GM10266 (cell line): ENCODE measurements around the gene NECTIN1.

Experiments
- DNase-seq: peaks from one replicate; pipeline ENCODE4 v3.0.0; 2012; ENCODE audit errors: extremely low spot score
- TF ChIP-seq, protein P1 (sequence below): IDR thresholded peaks from 2 replicates; pipeline ENCODE4 v1.5.1; 2012; ENCODE audit warnings: mild to moderate bottlenecking, low read depth; ENCODE audit not compliant: control insufficient read depth, insufficient read depth; ENCODE audit errors: missing control alignments

The NECTIN1 gene

DNA sequence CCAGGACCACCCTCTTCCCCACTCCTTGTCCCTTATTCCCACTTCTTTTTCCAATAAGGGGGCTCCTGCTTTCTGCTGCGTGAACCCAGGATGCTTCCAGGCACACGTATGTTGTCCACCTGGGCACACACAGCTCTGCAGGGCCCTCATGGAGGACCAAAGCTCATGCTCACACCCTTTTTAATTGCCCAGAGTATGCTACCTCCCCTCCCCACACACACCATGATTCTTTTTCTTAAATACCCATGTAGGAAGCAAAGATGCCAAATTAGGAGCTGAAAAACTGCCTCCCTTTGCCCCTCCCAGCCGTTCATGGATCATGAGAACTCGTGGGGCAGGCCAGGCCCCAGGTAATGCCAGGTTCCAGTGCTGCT is 5.1 kb downstream of the NECTIN1 start:
- TF ChIP-seq, protein P1, sequence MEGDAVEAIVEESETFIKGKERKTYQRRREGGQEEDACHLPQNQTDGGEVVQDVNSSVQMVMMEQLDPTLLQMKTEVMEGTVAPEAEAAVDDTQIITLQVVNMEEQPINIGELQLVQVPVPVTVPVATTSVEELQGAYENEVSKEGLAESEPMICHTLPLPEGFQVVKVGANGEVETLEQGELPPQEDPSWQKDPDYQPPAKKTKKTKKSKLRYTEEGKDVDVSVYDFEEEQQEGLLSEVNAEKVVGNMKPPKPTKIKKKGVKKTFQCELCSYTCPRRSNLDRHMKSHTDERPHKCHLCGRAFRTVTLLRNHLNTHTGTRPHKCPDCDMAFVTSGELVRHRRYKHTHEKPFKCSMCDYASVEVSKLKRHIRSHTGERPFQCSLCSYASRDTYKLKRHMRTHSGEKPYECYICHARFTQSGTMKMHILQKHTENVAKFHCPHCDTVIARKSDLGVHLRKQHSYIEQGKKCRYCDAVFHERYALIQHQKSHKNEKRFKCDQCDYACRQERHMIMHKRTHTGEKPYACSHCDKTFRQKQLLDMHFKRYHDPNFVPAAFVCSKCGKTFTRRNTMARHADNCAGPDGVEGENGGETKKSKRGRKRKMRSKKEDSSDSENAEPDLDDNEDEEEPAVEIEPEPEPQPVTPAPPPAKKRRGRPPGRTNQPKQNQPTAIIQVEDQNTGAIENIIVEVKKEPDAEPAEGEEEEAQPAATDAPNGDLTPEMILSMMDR: no peak
- DNase-seq: no peak

DNA sequence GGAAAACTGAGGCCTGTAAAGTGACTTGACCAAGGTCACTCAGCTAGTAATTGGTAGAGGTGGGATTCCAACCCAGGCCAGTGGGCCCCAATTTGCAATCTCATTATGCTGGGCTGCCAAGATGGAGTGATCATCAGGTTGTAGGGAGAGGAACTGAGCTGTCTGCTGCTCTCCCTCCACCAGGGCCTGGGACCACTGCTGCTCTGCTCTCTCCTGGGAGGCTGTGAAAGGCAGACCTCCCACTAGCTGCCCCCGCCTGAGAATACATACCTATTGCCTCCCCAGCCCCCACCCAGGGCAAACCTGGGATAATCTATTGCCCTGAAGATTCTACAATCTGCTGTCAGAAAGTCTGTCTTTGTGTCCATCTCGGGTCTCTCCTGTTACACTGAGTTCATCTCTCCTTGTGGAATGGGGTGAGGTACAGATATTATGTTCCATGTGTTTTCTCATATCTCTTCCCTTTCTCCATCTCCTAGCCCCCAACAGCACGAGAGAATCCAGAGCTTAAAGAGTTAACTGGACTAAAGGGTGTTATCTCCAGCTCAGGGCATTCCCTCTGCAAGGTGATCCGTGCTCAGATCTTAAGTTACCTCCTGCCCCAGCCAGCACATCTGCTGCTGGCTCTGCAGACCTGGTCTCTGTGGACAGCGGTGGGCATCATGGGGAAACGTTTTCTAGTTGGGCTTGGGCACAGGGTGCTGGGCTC is 5.6 kb downstream of the NECTIN1 start:
- TF ChIP-seq, protein P1: no peak
- DNase-seq: no peak

DNA sequence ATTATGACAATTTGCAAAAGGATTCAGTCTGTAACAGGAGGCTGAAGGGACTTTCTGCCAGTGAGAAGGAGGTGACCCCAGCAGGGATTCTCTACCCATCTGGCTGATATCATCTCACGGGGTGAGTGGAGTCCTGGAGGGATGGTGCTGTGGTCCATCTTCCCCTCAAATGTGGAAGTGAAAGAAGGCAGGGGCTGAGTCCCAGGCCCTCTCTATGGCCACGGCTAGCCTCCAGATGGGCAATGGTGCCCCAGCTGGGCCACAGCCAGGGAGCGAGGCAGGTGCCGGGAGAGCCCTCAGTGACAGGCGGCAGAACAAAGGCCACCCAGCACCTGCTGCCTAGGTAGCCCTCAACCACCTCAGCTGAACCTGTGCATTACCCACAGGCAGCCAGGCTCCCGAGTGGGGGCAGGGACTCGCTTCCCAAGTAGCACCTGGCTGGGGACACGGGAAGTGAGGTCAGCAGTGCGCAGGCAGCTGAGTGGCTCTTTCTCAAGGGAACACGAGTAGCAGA is 6.7 kb downstream of the NECTIN1 start:
- DNase-seq: peak; percentile 57
- TF ChIP-seq, protein P1: no peak

DNA sequence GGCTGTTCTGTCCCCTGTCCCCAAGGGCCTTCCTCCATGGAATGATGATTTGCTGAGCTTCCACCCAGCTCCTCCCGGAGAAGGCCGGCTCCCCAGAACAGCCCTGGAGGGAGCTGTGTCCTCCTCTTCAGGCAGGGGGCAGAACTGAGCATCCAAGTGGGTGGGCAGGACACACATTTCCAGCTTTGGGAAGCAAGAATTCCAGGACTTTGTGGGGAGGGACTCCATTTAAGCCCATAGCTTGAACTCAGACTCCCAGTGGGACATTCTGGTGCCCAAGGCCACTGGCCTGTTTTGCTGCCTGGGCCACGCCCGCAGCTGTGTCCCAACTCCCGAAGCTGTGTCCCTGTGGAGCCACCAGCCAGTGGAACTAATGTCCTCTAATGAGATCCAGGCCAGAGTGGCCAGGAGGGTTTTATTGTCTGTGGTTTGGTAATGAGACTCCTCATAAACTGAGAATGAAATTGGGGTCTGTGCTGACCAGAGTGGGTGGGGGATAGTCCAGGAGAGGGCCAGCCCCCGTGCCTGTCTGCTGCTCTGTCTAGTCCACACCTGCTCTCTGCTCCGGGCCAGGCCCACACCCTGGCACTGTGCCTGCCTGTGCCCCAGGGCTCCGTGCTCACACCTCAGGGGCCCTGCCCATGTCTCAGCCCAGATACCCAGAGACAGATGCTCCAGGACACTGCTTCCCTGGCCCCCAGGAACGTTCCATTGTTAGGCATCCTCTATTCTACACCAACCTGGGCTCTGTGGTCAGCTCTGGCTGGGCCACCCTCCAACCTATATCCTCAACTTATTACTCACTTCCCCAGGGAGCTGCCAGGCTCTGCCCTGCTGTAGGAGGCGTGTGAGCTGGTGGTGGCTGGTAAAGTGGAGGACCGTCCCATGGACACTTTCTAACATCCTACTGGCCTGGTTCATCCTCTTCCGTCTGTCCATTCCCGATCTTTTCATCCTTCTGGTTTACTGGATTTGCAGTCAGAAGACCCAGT is 7.6 kb downstream of the NECTIN1 start:
- TF ChIP-seq, protein P1: peak; percentile 18
- DNase-seq: no peak

DNA sequence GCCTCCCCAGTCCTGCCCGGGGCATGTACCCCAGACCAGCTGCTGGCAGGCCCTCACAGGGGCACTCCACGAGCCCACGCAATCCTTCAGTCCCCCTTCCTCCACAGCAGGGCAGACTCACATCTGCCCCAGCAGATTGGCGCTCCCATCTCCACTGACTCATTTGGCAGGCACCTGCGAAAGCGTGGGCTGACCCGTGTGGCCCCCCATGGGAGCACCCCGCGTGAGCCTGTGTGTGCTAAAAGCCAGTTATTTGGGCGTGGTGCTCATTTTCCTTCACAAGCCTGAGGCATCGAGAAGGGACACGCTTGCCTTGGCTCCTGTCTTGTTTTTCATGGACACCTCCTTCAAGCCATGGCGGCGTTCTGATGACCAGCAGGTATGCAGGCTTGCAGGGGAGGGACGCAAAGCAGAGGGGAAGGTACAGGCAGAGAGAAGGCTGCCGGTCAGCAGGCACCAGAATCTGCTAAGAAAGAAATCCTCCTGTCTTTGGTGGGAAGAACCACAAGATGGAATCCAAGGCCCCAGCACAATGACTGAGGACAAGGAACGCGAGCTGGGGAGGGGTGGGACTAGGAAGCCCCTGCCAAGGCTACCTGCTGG is 8.6 kb downstream of the NECTIN1 start:
- TF ChIP-seq, protein P1: no peak
- DNase-seq: no peak

DNA sequence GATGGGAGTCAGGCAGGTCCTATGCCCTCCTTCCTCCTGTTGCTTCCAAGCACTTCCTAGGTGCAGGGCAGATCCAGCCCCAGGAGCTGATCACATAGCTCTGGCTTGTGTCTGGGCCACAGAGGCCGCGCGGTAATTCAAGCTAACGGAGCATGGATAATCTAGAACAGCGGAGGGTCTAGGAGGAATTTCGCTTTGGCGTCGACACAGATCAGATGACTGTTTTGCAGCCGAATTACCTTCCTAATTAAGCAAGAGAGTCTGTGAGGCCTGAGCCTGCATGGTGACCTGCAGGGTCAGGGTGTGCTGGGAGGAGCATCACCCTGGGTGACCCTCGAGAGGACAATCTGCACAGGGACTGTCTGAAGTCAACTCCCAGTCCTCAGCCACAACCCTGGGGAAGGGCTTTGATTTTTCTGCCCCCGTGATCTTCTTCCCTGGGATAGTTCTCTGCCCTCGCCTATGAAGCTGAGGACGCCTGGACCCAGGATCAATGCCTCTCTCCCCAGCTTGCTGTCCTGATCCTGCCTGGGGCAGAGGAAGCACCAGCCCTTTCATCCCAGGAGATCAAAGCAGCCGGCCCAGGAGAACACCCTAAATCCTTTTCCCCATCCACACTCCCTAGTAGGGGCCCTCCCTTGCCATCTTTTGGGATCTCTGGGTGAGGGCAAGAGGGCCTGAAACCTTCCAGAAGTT is 11.0 kb downstream of the NECTIN1 start:
- no peak for DNase-seq
- TF ChIP-seq, protein P1: no peak
